K562 (cell line): ENCODE measurements around the gene NUP98. TPM values are rescaled to one million over a fixed set of nuclear protein-coding genes. Genes with fewer than 3 reads are reported as not detected.

Experiments
- BRF1 ChIP-seq: IDR thresholded peaks from 3 replicates; pipeline ENCODE4 v1.6.1; 2011; ENCODE audit warnings: borderline replicate concordance, mild to moderate bottlenecking; ENCODE audit not compliant: insufficient read length; ENCODE audit errors: extremely low read depth
- BRF2 ChIP-seq: IDR thresholded peaks from 3 replicates; pipeline ENCODE4 v1.6.1; 2011; ENCODE audit warnings: borderline replicate concordance, mild to moderate bottlenecking; ENCODE audit not compliant: insufficient read length, insufficient read depth
- CCNT2 ChIP-seq: IDR thresholded peaks from 2 replicates; pipeline ENCODE4 v1.6.1; 2011; ENCODE audit warnings: borderline replicate concordance, low read depth, mild to moderate bottlenecking, moderate library complexity, mixed read lengths, low read length; ENCODE audit not compliant: insufficient read length; ENCODE audit errors: extremely low read depth
- CEBPG ChIP-seq, 3 experiments: fragments of 200-800 bp in 1 of 3; sonication (Bioruptor generic) in 1 of 3; sonication (generic) in 1 of 3; formaldehyde crosslinking in 1 of 3; IDR thresholded peaks in 2 of 3; conservative IDR thresholded peaks in 1 of 3; 2 replicates each; pipeline versions ENCODE4 v1.6.1 to v1.8.0; 2016 to 2022; ENCODE audit warnings: missing compliant biosample characterization in 2 of 3, missing genetic modification characterization in 2 of 3, mild to moderate bottlenecking in 1 of 3, missing genetic modification reagents in 1 of 3
- CGGBP1 ChIP-seq: fragments of 250-450 bp; sonication (Bioruptor Pico); IDR thresholded peaks from 2 replicates; pipeline ENCODE4 v1.9.0; 2021; ENCODE audit warnings: mild to moderate bottlenecking
- DNMT1 ChIP-seq: fragments of 450-650 bp; IDR thresholded peaks from 2 replicates; pipeline ENCODE4 v1.6.1; 2016; ENCODE audit warnings: antibody characterized with exemption, mild to moderate bottlenecking
- E2F8 ChIP-seq: fragments of 450-650 bp; IDR thresholded peaks from 2 replicates; pipeline ENCODE4 v1.7.1; 2018; ENCODE audit warnings: mild to moderate bottlenecking, low read depth; ENCODE audit not compliant: partially characterized antibody
- GABPB2 ChIP-seq: fragments of 250-450 bp; sonication (Bioruptor Pico); conservative IDR thresholded peaks from 2 replicates; pipeline ENCODE4 v1.5.1; 2021; ENCODE audit warnings: mild to moderate bottlenecking
- MXI1 ChIP-seq: IDR thresholded peaks from 2 replicates; pipeline ENCODE4 v1.6.1; 2011; ENCODE audit warnings: low read depth, mild to moderate bottlenecking, improper control_type of control experiment, low read length
- MYBL2 ChIP-seq, 2 experiments: fragments of 450-650 bp in 1 of 2; sonication (generic) in 1 of 2; formaldehyde crosslinking in 1 of 2; IDR thresholded peaks; 2 replicates each; pipeline versions ENCODE4 v1.6.1 to v1.8.1; 2017 to 2022; ENCODE audit warnings: borderline replicate concordance in 1 of 2, inconsistent platforms in 1 of 2, low read depth in 1 of 2, mild to moderate bottlenecking in 1 of 2, missing genetic modification reagents in 1 of 2, moderate library complexity in 1 of 2
- RBM39 ChIP-seq: fragments of 200-400 bp; formaldehyde crosslinking; optimal IDR thresholded peaks from 2 replicates; pipeline ENCODE3; 2018; ENCODE audit warnings: low read depth, low read length
- TFAM ChIP-seq: fragments of 250-450 bp; sonication (Bioruptor Pico); conservative IDR thresholded peaks from 2 replicates; pipeline ENCODE4 v1.5.0; 2021; ENCODE audit warnings: mild to moderate bottlenecking, moderate library complexity
- ZKSCAN8 ChIP-seq: fragments of 200-800 bp; sonication (Bioruptor generic); IDR thresholded peaks from 2 replicates; pipeline ENCODE4 v1.6.1; 2016; ENCODE audit warnings: missing genetic modification characterization, missing compliant biosample characterization
- ZNF140 ChIP-seq: fragments of 250-450 bp; sonication (Bioruptor Pico); IDR thresholded peaks from 2 replicates; pipeline ENCODE4 v1.8.0; 2021; ENCODE audit warnings: moderate library complexity, mild to moderate bottlenecking, inconsistent platforms
- ZNF23 ChIP-seq: fragments of 250-450 bp; sonication (Bioruptor Pico); IDR thresholded peaks from 2 replicates; pipeline ENCODE4 v1.4.0; 2020; ENCODE audit warnings: mild to moderate bottlenecking
- ZNF3 ChIP-seq: fragments of 250-450 bp; sonication (Bioruptor Pico); IDR thresholded peaks from 2 replicates; pipeline ENCODE4 v1.5.0; 2021; ENCODE audit warnings: mild to moderate bottlenecking, moderate library complexity
- ZNF408 ChIP-seq: fragments of 250-450 bp; sonication (Bioruptor Pico); IDR thresholded peaks from 2 replicates; pipeline ENCODE4 v1.4.0; 2020; ENCODE audit warnings: low read depth, mild to moderate bottlenecking, moderate library complexity
- ZNF778 ChIP-seq: fragments of 450-650 bp; formaldehyde crosslinking; IDR thresholded peaks from 2 replicates; pipeline ENCODE4 v1.4.0; 2020; ENCODE audit warnings: mild to moderate bottlenecking, moderate library complexity
- polyA plus RNA-seq, 8 experiments: library from polyadenylated mRNA; depleted of rRNA in 4 of 8; stranded (reverse) in 5 of 8; unstranded in 3 of 8; fragments of >200 nt; fragmentation: Nextera tagmentation in 2 of 8; fragmentation: Illumina TruSeq in 1 of 8; extraction: Ambion mirVana in 2 of 8; extraction: Trizol in 1 of 8; gene quantifications; 2 replicates each; pipeline versions ENCODE4 v1.2.1 to v1.2.3, GENCODE V29; 2011 to 2014; ENCODE audit warnings: inconsistent platforms in 1 of 8, missing spikeins in 1 of 8
- total RNA-seq, 7 experiments: library from RNA; depleted of rRNA in 6 of 7; stranded (reverse); fragments of >200 nt in 6 of 7; fragmentation: Illumina TruSeq in 2 of 7; extraction: Trizol in 2 of 7; gene quantifications; 2 replicates each; pipeline versions ENCODE4 v1.2.1 to v1.2.3, GENCODE V29; 2011 to 2021; ENCODE audit warnings: low replicate concordance in 1 of 7

Gene NUP98
- total and polyA plus RNA-seq, 9 of the 15 experiments (the other 6 are each of a cell fraction or from before 2014, with no cell fraction given), result 45.1 to 196 (median 130) TPM

- no peak for TF ChIP-seq ZNF778
- peak; percentile 76 for TF ChIP-seq CCNT2
- peak; percentile 92 for TF ChIP-seq CEBPG (CRISPR knock-in tag; IDR thresholded peaks at IDR 0.05)
- TF ChIP-seq CEBPG (tag; conservative IDR thresholded peaks at IDR 0.05 in 1 of 2, IDR thresholded peaks at IDR 0.05 in 1 of 2), result peak; percentile 76 to 80
- no peak for TF ChIP-seq ZNF140
- peak; percentile 19; the same call in 1 of the 2 replicates for TF ChIP-seq MXI1
- no peak for TF ChIP-seq BRF2
- TF ChIP-seq ZNF408, result no peak
- TF ChIP-seq RBM39, result no peak
- no peak for TF ChIP-seq E2F8
- no peak for TF ChIP-seq CGGBP1
- TF ChIP-seq BRF1, result no peak
- peak; percentile 79; the same call in 1 of the 2 replicates for TF ChIP-seq ZNF3 (CRISPR knock-in tag)
- no peak for TF ChIP-seq DNMT1
- no peak for TF ChIP-seq TFAM (CRISPR knock-in tag)
- TF ChIP-seq GABPB2, result no peak
- no peak for TF ChIP-seq ZNF23
- no peak; the same call in 1 of the 2 replicates for TF ChIP-seq ZKSCAN8 (CRISPR knock-in tag)
- no peak for TF ChIP-seq MYBL2 (IDR thresholded peaks at IDR 0.05; ENCODE audit: low read depth)
- TF ChIP-seq MYBL2 (CRISPR knock-in tag; IDR thresholded peaks at IDR 0.05; ENCODE audit: borderline replicate concordance), result no peak
Observed at GRCh38 chr11:3834664-3835461, 37.5 kb upstream of the NUP98 start (continued).
